GM21717 (cell line): Measurements from ENCODE around the gene PRKAG1.

Source experiments
- ATAC-seq: cut with Tn5 transposase; IDR thresholded peaks from one replicate; pipeline ENCODE4 v1.9.1; 2021; ENCODE audit warnings: mild to moderate bottlenecking, moderate library complexity; ENCODE audit not compliant: unreplicated experiment

PRKAG1 gene

DNA sequence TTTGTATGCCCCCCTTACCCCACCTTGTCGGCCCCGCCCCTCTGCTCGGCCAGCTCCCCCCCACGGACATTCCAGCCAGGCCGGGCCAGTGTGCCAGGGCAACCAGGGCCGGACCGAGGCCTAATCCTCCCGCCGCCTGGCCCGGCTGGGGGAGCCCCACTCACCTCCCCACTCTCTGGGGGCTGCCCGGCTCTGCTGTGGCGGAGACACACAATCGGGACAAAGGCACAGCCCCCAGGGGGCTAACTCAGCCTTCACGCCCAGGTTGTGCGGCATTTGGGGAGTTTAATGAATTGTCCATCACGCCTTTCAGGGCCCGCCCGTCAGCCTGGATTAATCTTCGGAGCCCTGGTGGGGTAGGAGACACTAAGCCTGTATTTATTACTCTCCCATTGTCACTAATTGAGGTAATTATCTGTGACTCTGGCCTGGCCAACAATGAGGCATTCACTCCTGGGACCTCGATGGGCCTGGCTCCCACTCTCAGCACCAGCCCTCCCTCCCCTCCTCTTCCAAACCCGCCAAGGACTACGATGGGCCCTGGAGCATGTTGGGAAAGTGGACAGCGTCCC, 31.8 kb downstream of the PRKAG1 start:
- no peak for ATAC-seq

DNA sequence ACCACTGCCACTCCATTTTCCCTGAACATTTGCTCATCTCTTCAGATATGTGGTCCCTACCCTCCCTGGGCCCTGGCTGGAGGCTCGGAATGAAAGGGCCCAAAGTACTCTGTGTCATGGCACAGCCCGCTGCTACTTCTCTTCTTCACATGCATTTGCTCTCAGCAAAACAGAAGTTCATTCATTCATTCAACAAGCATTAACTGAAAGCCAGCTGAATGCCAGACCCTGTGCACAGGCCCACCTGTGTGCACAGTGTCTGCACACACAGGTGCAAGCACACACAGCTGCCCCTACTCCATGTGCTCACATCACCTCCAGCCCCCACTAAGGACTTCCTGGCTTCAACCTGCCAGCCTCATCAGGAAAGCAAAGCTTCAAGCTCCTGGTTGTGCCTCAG, 32.7 kb downstream of the PRKAG1 start:
- no peak for ATAC-seq

DNA sequence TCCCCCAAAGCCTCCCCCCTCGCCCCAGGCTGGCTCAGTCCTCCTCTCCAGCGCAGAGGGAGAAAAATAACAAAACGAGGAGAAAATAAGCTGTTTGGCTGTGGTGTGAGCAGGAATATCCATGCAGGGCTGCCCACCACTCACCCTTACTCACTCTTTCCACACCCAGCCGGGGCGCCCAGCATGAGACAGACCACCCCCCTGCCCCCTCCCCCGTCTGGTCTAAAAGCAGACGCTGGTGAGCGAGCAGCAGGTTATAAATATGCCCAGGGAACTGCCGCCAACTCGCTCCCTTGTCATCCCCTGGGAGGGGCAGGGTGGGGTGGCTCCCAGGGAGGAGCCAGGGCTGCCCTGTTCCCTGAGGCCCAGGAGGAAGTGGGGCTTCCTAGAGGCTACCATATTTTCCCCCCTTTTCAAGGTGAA, 33.1 kb downstream of the PRKAG1 start:
- ATAC-seq = no peak

DNA sequence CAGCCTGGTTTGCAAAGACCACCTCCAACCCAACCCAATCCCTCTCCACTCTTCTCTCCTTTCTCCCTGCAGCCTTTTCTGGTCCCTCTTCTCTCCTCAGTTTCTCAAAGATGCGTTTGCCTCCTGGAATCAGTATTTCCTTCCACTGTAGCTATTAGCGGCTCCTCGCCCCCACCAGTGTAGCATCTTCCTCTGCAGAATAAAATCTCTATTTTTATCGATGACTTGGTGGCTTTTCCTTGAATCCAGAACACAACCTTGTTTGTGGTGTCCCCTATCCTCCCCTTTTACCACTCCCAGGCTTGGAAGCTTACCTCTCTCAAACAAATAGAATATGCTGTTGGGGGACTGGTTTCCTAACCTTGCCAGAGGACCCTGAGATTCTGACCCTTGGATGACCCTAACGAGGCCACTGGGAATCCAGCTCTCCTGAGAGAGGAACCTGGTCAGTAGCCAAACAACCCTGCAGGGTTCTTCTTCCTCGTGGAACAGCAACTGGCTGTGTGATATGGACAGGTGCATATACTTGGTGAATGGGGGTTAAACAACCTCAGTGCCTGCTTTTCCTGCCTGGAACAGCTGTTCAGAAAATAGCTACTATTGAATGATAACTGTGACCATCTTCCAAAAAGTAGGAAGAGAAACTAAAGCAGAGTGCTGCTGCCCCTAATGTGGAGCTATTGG, 36.0 kb downstream of the PRKAG1 start:
- ATAC-seq = no peak

DNA sequence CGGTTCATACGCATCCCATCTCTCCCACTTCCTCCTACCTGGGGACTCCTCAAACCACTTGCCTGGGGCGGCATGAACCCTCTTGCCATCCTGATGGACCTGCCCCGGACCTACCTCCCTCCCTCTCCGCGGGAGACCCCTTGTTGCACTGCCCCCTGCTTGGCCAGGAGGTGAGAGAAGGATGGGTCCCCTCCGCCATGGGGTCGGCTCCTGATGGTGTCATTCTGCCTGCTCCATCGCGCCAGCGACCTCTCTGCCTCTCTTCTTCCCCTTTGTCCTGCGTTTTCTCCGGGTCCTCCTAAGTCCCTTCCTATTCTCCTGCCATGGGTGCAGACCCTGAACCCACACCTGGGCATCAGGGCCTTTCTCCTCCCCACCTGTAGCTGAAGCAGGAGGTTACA, 36.8 kb downstream of the PRKAG1 start:
- ATAC-seq = no peak

DNA sequence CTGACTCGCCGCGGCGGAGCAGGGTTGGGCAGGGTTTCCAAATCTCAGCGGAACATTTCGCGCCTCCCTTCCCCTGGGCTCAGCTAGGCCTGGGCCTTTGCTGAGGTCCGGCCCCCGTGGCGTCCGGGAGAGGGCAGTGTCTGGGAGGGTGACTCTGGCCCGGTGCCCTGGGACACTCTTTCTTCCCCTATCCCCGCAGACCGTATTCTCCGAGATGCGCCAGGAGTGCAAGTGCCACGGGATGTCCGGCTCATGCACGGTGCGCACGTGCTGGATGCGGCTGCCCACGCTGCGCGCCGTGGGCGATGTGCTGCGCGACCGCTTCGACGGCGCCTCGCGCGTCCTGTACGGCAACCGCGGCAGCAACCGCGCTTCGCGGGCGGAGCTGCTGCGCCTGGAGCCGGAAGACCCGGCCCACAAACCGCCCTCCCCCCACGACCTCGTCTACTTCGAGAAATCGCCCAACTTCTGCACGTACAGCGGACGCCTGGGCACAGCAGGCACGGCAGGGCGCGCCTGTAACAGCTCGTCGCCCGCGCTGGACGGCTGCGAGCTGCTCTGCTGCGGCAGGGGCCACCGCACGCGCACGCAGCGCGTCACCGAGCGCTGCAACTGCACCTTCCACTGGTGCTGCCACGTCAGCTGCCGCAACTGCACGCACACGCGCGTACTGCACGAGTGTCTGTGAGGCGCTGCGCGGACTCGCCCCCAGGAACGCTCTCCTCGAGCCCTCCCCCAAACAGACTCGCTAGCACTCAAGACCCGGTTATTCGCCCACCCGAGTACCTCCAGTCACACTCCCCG, 37.4 kb downstream of the PRKAG1 start:
- no peak for ATAC-seq

DNA sequence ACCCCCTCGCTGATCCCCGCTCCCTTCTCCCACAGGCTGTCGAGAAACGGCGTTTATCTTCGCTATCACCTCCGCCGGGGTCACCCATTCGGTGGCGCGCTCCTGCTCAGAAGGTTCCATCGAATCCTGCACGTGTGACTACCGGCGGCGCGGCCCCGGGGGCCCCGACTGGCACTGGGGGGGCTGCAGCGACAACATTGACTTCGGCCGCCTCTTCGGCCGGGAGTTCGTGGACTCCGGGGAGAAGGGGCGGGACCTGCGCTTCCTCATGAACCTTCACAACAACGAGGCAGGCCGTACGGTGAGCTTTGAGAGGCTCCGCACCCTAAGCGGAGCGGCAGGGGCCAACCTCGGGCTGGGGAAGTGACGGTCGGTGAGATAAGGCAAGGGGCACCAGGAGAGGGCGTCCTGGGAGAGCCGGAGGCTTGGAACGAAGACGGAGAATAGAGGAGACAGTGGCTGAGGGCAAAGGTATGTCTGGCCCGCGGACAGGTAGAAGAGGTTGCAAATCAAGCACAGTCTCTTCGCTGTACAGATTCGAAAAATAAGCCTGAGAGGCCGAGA, 38.1 kb downstream of the PRKAG1 start:
- no peak for ATAC-seq

DNA sequence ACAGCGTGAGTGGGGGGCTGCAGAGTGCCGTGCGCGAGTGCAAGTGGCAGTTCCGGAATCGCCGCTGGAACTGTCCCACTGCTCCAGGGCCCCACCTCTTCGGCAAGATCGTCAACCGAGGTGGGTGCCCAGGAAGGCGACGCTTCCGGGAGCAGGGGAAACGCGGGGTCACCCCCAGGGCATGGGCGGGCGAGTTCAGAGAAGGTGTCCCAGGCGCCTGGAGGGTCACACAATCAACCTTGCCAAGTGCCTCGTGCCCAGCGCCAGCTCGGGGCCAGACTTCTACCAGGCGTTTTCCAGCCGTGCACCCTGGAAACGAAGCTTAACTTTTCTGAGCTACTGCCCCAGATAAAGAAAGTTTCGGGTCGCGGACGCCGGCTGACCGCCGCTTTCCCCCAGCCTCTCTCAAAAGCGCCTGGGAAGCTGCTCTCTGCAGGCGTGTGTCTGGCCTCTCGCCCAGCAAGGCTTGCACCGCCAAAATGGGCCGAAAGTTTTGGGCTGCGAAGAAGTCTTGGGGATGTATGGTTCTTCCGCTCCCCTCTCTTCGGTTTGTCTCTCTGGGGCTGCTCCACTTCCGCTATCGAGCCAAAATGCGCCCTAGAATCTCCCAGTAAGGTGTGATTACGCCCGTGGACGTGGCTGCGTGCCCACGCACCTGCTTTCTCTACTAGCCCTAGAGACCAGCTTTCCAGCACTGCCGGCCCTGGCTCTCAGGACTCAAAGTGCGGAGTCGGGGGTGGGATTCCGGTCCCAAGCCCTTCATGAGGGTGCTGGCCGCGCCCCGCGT, 38.8 kb downstream of the PRKAG1 start:
- ATAC-seq = no peak

DNA sequence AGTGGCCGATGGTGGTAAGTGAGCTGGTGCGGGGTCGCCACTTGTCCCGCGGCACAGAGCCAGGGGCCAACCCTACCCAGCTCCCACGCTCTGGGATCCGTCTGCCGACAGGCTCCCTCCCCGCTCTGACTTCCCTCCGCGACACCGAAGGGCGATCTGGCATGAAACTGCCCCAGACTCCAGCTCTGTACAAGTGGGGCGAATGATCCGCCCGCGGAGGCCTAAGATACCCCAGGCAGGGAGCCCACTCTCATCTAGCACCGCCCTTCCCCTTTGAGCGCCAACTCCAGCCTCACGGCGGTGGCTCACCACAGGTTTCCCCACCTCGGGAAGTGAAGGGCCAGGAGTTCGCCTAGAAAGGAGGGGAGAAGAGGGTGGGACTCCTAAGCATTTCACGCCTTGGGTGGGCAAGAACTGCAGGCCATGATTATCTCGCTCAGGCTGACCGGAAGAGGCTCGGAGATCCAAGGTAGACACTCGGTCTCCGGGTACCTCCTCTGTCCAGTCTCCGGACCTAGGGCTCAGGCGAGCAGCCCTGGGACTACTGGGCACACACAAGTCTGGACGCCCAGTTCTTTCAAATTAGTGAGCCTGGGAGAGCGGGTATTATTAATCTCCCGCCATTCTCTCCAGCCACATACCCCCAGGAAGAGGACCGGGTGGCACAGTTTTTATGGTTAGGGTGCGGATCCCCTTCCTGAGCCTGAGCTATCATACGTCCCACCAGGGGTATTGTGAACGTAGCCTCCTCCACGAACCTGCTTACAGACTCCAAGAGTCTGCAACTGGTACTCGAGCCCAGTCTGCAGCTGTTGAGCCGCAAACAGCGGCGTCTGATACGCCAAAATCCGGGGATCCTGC, 39.6 kb downstream of the PRKAG1 start:
- ATAC-seq = no peak

DNA sequence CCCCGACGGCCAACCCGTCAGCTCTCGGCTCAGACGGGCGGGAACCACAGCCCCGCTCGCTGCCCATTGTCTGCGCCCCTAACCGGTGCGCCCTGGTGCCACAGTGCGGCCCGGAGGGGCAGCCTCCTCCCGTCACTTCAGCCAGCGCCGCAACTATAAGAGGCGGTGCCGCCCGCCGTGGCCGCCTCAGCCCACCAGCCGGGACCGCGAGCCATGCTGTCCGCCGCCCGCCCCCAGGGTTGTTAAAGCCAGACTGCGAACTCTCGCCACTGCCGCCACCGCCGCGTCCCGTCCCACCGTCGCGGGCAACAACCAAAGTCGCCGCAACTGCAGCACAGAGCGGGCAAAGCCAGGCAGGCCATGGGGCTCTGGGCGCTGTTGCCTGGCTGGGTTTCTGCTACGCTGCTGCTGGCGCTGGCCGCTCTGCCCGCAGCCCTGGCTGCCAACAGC, 40.3 kb downstream of the PRKAG1 start, which contains the start of gene WNT1:
WNT1 (plus strand) TSS at position 32 of the 450 bp plus-strand sequence; CDS start at position 361, 329 bp downstream.
- ATAC-seq = peak; percentile 9

DNA sequence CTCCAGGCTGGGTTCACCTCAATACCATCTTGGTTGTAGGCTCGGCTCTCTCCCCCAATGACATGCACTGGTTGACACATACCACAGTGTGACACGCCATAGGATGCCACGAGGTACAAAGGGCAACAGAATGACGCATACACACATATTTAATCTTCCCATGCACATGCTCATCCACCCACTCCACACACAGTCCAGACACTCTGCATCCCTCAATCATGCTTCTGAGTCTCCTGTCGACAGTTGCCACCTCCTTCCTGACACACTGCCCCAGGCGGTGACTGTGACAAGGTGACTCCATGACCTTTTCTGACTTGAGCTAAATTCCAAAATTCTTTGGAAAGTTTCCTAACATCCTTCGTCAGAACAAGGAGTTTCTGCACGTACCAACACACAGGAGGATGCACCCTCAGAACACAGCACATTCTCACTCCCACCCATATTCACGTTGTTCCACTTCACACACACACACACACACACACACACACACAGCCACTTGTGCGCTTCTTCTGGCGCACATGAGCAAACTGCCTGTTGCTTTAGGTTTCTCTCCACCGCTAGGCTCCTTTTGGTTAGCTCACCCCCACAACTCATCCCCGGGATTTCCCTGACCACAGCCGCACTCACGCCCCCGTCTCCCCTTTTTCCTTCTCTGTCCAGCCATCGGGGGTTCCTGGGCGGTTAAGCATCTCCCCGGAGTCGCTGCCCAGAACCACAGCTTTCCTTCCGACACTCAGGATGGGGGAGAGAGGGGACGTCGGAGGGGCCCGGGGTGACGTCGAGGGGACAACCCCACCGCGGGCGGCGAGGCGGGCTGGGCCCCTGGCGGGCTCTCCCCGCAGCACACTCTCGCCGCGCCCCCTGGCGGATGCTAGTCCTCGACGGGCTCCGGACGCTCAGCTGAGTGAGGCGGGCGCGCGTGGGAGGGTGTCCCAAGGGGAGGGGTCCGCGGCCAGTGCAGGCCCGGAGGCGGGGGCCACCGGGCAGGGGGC, 41.0 kb downstream of the PRKAG1 start:
- peak; percentile 47 for ATAC-seq

DNA sequence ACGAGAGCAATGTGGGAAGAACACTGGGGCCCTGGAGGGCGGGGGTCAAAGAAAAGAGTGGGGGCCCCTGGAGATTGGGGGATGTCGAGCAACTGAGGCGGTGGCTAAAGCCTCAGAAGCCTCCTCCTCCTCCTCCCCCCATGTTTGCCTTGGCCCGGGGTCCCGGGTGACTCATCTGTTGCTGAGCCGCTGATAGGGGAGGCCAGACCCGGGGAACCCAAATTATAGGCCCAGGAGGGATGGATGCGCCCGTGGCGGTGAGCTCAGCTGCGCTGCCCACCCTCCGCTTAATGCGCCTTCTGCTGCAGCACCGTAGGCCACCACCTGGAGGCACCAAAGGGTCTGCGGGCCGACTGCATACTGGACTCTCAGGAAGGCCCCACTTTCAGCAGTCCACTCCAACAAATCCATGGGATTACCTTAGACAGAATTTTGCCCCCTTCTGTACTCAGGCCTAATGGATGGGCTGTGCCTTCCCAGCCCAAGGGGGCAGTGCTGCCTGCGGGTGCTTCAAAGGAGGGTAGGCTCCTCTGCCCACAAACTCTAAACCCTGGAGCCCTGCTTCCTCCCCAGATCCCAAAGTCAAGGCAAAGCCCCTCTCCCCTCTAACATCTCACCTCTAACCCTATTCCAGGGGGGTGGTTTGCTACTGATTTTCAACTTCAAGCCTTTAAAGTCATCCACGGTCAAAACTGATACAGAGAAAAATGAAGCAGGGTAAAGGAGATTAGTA, 44.5 kb downstream of the PRKAG1 start:
- no peak for ATAC-seq

DNA sequence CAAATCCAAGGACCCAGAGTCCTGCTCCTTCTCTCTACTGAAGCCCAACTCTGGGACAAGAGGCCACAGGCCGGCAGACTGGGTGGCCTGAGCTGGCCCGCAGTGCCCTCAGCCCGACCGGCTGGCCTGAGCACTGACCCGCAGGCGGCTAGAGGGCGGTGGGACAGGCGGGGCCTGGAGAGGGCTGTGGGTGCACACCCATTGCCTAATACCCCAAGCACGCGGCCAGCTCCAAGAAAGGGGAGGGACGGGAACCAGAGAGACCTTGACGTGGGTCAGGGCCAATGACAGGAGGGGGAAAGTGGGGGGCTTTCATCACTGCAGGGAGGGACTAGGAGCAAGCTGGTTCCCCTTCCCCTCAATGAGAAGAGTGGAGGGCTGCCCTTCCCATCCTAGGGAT, 45.0 kb downstream of the PRKAG1 start:
- no peak for ATAC-seq

DNA sequence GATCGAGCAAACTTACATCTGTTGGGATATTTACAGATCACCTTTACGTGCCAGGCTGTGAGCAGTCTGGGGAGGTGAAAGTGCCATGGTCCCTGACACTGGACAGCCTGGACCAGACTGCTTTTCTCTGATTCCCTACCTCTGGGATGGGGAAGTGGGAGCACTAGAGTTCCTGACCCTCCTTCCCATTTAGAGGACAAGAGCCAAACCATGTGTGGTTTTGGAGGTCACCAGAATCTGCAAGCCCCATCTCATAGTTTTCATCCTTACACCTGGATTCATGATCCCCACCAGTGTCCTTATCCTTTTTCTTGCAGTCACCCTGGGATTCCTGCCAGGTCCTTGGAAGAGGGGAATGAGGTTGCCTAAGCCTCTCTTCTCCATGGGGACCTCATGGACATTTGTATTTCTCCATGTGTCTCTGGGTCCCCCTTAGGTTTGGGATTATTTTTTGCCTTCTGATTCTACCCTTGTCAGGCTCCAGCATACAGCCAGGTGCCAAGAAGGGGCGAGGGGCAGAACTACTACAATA, 45.6 kb downstream of the PRKAG1 start:
- ATAC-seq = no peak

DNA sequence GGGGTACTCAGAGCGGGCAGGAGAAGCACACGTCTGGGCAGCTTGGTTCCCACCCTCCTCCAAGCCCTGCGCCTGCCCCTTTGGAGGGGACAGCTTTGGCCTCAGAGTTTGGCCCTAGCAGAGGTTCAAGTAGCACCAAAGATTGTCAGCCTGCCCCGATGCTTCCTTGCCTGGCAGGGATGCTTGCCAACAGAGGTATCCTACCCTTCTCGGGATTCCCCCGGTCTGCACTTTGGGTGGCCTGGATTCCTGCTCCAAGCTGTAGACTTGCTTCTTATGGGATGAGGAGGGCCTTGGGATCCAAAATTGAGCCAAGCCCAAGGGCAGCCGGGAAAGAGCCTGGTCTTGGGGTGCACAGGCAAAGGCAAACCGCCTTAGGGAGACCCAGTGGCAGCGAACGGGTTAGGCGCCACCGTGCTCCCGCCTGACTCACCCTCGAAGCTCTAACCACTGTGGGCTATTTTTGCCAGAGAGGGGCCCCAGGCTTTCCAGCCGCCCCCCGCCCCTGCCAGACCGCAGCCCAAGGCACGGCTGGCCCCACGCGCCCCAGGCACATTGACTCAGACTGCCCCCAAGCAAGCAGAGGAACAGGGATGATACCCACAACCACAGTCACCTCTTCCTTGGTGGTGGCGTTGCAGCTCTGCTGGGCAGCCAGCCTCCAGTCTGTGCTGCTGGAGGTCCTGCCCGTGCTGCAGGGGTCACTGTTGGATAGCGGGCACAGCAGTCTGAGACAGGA, 46.2 kb downstream of the PRKAG1 start:
- no peak for ATAC-seq

DNA sequence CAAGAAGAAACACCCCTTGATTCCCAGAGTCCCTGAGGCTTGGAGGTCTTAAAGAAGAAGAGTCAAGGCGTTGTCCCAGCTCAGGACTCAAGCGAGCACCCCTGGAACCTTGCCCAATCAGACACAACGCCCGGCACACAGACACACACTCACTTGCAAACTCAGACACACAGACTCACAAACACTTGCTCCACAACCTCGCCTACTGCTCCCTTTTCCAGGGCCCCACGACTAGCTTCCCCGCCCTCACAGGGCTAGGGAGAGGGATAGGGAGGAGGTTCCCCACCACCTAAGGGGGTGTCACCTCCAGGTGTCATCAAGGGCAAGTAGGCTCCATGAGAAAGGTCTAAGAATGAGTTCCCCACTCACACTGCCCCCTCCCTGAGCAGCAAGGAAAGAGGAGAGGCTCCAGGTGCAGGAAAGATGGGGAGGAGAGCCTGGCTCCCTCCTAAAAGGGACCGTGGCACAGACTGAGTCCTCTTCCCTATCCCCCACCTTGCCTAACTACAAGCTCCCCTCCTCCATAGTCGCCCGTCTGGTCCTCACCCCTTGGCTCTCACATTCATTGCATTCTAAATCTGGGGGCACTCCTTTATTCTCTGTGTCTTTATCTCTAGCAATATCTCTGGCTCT, 47.8 kb downstream of the PRKAG1 start:
- ATAC-seq = no peak
